Fibroblast of skin of right quadriceps (primary cell): ENCODE results near the gene FLNA.
"Not testable (repeated sequence)": the region's sequence is repeated elsewhere in the genome, so short reads cannot be mapped to it uniquely, and the experiment has no call there.

Source experiments
- DNase-seq: peaks from one replicate; pipeline ENCODE4 v3.0.0-alpha.2; 2013

FLNA gene

DNA sequence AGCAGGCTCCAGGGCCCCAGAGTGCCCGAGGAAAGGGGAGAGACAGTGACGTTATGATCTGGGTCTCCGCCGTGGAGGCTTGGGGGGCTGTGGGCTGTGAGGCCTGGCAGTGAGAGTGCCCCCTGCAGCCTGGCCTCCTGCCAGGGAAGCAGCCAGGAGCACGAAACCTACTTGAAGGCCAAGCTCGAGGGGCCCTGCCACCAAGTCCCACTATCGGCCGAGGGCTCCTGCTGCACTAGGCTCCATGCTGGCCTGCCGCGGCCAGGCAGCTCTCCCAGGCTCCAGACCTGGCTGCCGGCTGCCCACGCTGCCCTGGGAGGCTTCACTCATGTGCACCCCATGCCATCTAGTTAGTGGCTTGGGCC lies 18.7 kb downstream of the FLNA start:
- no peak for DNase-seq

DNA sequence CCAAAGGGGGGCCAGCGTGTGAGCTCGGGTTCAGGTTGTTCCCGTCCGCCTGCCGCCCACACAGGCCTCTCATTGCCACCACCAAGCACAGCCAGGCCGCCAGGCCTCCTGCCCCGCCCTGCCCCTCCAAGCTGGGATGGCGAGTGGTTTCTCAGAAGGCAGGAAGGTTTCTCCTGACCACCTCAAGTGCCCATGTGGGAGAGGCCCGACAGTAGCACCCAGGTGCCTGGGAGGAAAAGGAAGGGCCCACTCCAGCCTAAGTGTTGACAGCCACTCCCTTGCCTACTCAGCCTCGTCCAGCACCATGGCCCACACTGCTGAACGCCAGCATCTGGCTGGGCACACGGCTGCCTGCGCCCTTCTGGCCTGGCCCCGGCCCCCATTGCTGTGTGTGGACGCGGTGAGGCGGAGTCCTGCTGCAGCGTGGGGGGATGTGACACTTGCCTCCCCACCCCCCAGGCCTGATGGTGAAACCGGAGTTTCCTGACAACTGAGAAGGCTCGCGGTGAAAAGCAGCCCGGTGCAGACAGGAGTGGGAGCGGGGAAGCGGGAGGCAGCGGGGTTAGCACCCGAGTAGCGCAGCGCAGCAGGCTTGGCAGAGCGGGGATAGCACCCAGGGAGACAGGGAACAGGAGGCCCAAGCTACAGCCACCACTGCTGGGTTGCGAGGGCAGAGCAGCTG lies 19.2 kb downstream of the FLNA start:
- DNase-seq: no peak

GRCh38 chrX:154354516-154354915 lies 19.9 kb downstream of the FLNA start:
- DNase-seq: no peak

- no peak for DNase-seq
Measured at GRCh38 chrX:154354013-154354412, 20.4 kb downstream of the FLNA start.

- no peak for DNase-seq
Measured at GRCh38 chrX:154353172-154353843, 21.1 kb downstream of the FLNA start.

GRCh38 chrX:154352466-154352865 lies 22.0 kb downstream of the FLNA start:
- DNase-seq: no peak

DNA sequence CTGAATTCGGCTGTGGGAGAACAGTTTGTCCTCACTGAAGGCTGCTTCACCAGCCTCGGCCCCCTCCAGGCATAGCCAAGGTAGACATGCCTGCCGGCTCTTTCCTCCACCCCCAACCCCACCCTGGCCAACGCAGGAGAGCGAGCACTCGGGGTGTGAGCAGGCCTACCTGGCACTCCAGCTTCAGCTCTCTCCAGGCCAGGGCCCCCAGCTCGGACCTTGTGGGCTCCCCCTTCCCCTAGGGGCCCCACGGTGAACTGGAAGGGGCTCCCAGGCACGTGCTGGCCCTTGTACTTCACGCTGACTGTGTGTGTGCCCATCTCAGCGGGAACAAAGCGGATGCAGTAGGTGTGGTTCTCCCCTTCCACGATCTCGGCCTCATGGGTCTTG lies 22.4 kb downstream of the FLNA start:
- no peak for DNase-seq

- no peak for DNase-seq
Measured at GRCh38 chrX:154351183-154352011, 23.0 kb downstream of the FLNA start.

DNA sequence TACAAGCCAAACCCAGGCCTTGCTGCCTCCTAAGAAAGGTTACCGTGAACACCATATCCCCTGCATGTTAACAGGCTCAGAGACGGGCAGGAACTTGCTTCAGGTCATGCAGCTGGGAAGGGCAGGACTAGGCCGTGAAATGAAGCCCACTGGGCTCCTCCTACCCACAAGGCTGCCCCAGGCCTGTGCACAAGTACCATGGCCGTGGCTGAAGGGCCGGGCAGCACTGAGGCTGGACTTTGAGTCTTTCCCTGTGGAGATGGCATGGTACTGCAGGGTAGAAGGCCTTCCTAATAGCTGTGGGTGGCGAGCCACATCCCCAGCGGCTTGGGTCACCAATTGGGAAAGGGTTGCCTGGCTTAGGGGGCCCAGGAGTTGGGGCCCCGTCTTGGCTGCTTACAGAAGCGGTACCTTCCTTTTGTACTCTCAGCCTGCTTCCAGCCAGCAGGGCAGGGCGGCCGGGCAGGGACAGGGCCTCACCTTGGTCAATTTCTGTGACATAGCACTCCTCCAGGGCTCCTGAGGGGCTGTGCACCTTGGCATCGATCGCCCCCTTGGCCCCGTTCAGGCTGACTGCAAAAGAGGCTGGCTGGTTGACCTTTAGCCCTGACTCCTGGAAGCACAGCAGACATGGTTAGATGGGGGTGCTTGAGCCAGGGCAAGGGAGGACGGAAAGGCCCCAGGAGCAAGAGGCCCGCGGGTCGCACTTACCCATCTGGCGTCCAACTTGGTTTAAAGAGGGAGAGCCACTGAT lies 23.8 kb downstream of the FLNA start:
- DNase-seq: no peak

DNA sequence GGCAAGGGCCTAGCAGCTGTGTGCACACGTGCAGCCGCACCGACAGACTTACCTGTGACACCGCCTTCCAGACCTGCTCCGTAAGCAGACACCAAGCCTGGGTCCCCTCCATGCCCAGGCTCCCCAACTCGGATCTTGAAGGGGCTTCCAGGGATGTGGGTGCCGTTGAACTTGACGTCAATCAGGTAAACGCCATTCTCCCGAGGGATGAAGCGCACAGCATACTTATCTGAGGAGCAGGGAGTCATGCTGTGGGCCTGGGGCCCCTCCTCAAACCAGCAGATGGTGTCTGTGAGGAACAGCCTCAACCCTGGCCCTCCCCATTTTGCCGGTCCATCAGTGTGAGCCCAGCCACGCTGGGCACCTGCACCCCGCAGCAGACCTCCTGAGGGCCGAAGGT lies 24.5 kb downstream of the FLNA start:
- no peak for DNase-seq

DNA sequence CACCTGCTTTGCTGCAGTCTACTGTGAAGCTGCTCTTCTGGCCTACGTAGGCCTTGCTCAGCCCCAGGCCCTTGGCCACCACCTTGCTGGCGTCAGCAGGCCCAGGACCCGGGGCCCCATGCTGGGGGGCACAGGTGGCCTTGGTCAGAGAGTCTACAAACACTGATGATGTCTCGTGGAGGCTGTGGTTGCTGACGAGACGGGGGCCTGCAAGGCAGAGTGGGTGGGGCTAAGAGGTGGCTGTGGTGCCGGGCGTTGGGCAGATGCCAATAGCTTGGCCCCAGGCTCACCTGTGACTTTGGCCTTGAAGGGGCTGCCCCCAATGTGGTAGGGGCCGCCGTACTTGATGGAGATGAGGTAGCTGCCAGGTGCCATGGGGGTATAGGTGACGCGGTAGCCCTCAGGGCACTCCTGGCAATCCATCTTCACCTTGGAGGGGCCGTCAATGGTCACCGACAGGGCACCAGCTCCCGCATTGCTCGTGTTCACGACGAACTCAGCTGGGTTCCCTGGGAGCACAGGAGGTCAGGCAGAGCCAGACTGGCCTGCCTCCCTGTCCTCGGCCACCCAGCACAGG lies 25.0 kb downstream of the FLNA start:
- no peak for DNase-seq

DNA sequence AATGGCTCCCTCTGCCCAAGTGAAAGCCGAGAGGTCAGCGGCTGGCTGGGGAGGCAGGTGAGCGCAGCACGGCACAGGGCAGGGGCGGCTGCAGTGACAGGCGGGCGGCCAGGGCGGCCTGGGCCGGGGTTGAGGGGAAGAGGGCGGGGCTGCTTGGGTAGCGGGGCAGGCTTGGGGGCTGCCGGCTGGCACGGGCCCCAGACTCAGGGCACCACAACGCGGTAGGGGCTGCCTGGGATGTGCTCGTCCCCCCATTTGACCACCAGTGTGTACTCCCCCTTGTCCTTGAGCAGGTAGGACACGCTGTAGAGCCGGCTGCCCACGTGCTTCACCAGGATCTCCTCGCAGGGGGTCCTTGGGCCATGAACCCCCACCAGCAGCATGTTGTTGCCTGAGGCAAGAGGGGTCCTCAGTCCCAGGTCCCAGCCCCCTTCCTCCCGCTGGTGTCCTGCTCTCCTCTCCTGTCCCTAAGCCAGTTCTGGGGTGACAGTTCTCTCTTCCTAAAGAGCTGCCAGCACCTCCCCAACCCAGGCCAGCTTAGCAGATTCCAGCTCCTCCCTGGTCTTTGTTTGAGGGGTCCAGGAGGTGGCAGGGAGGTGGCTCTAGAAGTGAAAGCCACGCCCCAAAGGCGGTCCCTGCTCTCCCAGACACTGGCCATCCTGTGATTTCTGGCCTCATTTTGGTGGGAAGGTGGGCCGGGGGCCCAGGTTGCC lies 25.6 kb downstream of the FLNA start:
- no peak for DNase-seq

GRCh38 chrX:154348114-154348531 lies 26.3 kb downstream of the FLNA start:
- no peak for DNase-seq

- not testable (repeated sequence) for DNase-seq
Measured at GRCh38 chrX:154343620-154344019, 30.8 kb downstream of the FLNA start.

GRCh38 chrX:154343063-154343462 lies 31.4 kb downstream of the FLNA start:
- DNase-seq: not testable (repeated sequence)

GRCh38 chrX:154341399-154342298 lies 32.8 kb downstream of the FLNA start:
- not testable (repeated sequence) for DNase-seq

GRCh38 chrX:154334496-154334895 lies 39.9 kb downstream of the FLNA start:
- no peak for DNase-seq

DNA sequence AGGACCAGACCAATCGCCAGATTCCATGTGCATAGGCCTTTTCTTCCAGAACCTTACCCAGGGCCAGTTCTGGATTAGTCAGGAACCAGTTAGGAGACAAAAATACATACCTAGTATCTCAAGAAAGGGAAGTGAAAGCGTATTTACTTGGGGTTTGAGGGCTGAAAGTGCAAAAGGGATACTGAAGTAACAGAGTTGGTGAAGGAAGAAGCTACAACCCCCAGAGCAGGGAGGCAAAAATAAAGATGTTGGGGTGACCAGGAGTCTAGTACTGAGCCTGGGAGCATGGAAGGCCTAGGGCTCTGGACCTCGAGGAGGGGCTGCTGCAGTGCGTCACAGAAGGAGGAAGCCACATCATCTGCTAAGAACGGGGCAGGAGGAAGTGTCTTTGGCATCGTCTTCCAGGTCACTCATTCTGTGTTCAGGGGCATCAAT lies 40.6 kb downstream of the FLNA start:
- no peak for DNase-seq

- DNase-seq: no peak
Measured at GRCh38 chrX:154333116-154333515, 41.3 kb downstream of the FLNA start.

DNA sequence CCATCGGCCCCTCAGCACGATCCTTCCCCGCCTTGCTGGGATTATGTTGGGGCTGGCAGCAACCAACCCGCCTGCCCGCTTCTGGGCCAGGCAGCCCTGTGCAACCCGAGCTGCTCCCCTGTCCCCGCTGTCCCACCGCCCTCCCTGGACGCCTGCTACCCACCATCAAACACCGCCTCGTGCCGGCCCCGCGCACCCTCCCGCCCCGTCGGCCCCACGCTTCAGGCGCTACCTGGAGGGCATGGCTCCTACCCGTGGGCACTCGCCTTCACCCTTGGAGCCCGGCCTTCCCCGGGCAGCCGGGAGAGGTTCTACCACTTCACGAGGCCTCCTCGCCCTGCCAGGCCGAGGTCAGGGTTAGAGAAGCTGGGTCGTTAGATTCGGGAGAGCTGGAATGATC lies 41.9 kb downstream of the FLNA start:
- DNase-seq: no peak

DNA sequence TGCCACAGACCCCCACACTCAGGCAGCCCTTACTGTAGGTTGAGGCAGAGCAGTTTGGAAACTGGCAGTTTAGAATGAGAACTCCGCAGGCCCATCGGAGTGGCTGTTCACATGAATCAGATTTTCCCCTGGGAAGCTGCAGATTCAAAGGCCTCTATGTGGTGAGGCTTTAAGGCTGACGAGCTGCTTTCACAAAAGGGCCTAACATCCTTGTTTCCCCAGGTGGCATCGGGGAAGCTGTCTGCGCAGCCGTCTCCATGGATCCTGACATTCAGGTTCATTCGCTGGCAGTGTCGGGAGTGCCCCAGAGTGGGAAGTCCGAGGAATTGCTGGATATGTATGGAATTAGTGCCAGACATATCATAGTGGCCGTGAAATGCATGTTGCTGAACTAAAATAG lies 45.1 kb downstream of the FLNA start:
- DNase-seq: no peak
